HEK293 (cell line): ENCODE data around the gene ERBB2.

ENCODE experiments used
- CTCF ChIA-PET: fragments of 350-600 bp; formaldehyde crosslinking; extraction: SDS; loops from one replicate; lab custom pipeline; 2021; ENCODE audit warnings: antibody characterized with exemption; lab: Yijun Ruan, JAX
- POLR2A ChIA-PET: fragments of 300-600 bp; formaldehyde crosslinking; extraction: SDS; loops from one replicate; lab custom pipeline; 2020; ENCODE audit warnings: antibody characterized with exemption, inconsistent platforms; lab: Yijun Ruan, JAX
- H3K27ac ChIP-seq: fragments of 200-500 bp; sonication (Bioruptor generic); 2 replicates; pipeline ENCODE4 v1.5.1; 2014; ENCODE audit warnings: low read depth, low read length, control low read depth, inconsistent platforms; ENCODE audit errors: extremely low read depth
- H3K36me3 ChIP-seq, 2 experiments: fragments of 200-500 bp in 1 of 2; sonication (Bioruptor generic) in 1 of 2; 1 replicate in 1 of 2; 2 replicates in 1 of 2; pipeline ENCODE4 v1.5.1; 2014 to 2017; ENCODE audit warnings: inconsistent platforms in 2 of 2, low read length in 2 of 2; ENCODE audit not compliant: control insufficient read depth in 2 of 2, insufficient read depth in 1 of 2
- H3K4me1 ChIP-seq: fragments of 200-500 bp; sonication (Bioruptor generic); 2 replicates; pipeline ENCODE4 v1.5.1; 2014; ENCODE audit warnings: mild to moderate bottlenecking, low read length, inconsistent platforms; ENCODE audit not compliant: control insufficient read depth, insufficient read depth
- H3K4me3 ChIP-seq: 2 replicates; pipeline ENCODE4 v1.5.1; 2011; ENCODE audit warnings: low read depth, mild to moderate bottlenecking, control low read depth, low read length, moderate library complexity
- H3K9me3 ChIP-seq: fragments of 200-500 bp; sonication (Bioruptor generic); 2 replicates; pipeline ENCODE4 v1.5.1; 2014; ENCODE audit warnings: low read depth, low read length, inconsistent platforms; ENCODE audit not compliant: control insufficient read depth, insufficient read depth
- PBX3 ChIP-seq: sonication (generic); formaldehyde crosslinking; IDR thresholded peaks from 2 replicates; pipeline ENCODE4 v1.8.1; 2022; ENCODE audit warnings: mild to moderate bottlenecking, moderate library complexity, missing genetic modification reagents
- YY1 ChIP-seq: fragments of 450-650 bp; formaldehyde crosslinking; IDR thresholded peaks from 2 replicates; pipeline ENCODE4 v1.5.1; 2018; ENCODE audit warnings: missing biosample characterization, missing genetic modification characterization
- ZBTB7A ChIP-seq: fragments of 450-650 bp; formaldehyde crosslinking; IDR thresholded peaks from 2 replicates; pipeline ENCODE4 v1.5.1; 2016; ENCODE audit warnings: low read depth, missing biosample characterization, missing genetic modification characterization
- ZIC2 ChIP-seq: fragments of 450-650 bp; formaldehyde crosslinking; IDR thresholded peaks from 2 replicates; pipeline ENCODE4 v1.5.1; 2016; ENCODE audit warnings: missing biosample characterization, missing genetic modification characterization
- ZNF10 ChIP-seq: fragments of 450-650 bp; formaldehyde crosslinking; IDR thresholded peaks from 2 replicates; pipeline ENCODE4 v1.5.1; 2017; ENCODE audit warnings: missing biosample characterization, missing genetic modification characterization
- ZNF146 ChIP-seq: fragments of 450-650 bp; formaldehyde crosslinking; IDR thresholded peaks from 2 replicates; pipeline ENCODE4 v1.5.1; 2016; ENCODE audit warnings: missing biosample characterization, missing genetic modification characterization
- ZNF202 ChIP-seq: fragments of 450-650 bp; formaldehyde crosslinking; IDR thresholded peaks from 2 replicates; pipeline ENCODE4 v1.5.1; 2016; ENCODE audit warnings: missing biosample characterization, missing genetic modification characterization, borderline replicate concordance
- ZNF292 ChIP-seq: fragments of 450-650 bp; formaldehyde crosslinking; IDR thresholded peaks from 2 replicates; pipeline ENCODE4 v1.5.1; 2016; ENCODE audit warnings: low read depth, missing biosample characterization, missing genetic modification characterization, borderline replicate concordance
- ZNF366 ChIP-seq: fragments of 450-650 bp; formaldehyde crosslinking; conservative IDR thresholded peaks from 2 replicates; pipeline ENCODE4 v1.5.1; 2016; ENCODE audit warnings: missing biosample characterization, missing genetic modification characterization
- ZNF626 ChIP-seq: fragments of 450-650 bp; sonication (Bioruptor Pico); formaldehyde crosslinking; IDR thresholded peaks from 2 replicates; pipeline ENCODE4 v1.5.1; 2018; ENCODE audit warnings: missing biosample characterization, missing genetic modification characterization, inconsistent platforms
- ZNF629 ChIP-seq: fragments of 450-650 bp; formaldehyde crosslinking; IDR thresholded peaks from 2 replicates; pipeline ENCODE4 v1.5.1; 2017; ENCODE audit warnings: missing biosample characterization, missing genetic modification characterization
- ZNF660 ChIP-seq: fragments of 450-650 bp; IDR thresholded peaks from 2 replicates; pipeline ENCODE4 v1.5.1; 2018; ENCODE audit warnings: missing biosample characterization, mild to moderate bottlenecking, missing genetic modification characterization
- TF ChIP-seq, protein P1 (sequence below): fragments of 450-650 bp; formaldehyde crosslinking; IDR thresholded peaks from 2 replicates; pipeline ENCODE4 v1.5.1; 2016; ENCODE audit warnings: missing biosample characterization, missing genetic modification characterization
- TF ChIP-seq, protein P2 (sequence below): fragments of 450-650 bp; formaldehyde crosslinking; IDR thresholded peaks from 2 replicates; pipeline ENCODE4 v1.5.1; 2016; ENCODE audit warnings: missing biosample characterization, missing genetic modification characterization
- TF ChIP-seq, protein P3 (sequence below): fragments of 450-650 bp; formaldehyde crosslinking; IDR thresholded peaks from 2 replicates; pipeline ENCODE4 v1.5.1; 2017; ENCODE audit warnings: missing biosample characterization, missing genetic modification characterization
- TF ChIP-seq, protein P4 (sequence below): fragments of 450-650 bp; formaldehyde crosslinking; IDR thresholded peaks from 2 replicates; pipeline ENCODE4 v1.5.1; 2016; ENCODE audit warnings: missing biosample characterization, missing genetic modification characterization

ERBB2 gene

GRCh38 chr17:39742126-39742855 lies 42.4 kb downstream of the ERBB2 start:
- CTCF ChIA-PET: interaction anchor here (0.6 to 1.6 kb wide), 3 partner anchors 12 to 119 kb away, joined by 3 to 7 read pairs (median 3); partner anchors contain the start of gene MIEN1
- no peak overlapping the region for H3K4me3 ChIP-seq
- no peak for TF ChIP-seq ZNF626 (tag by site-specific recombination)
- TF ChIP-seq ZNF292 (tag by site-specific recombination): no peak
- TF ChIP-seq, protein P1, sequence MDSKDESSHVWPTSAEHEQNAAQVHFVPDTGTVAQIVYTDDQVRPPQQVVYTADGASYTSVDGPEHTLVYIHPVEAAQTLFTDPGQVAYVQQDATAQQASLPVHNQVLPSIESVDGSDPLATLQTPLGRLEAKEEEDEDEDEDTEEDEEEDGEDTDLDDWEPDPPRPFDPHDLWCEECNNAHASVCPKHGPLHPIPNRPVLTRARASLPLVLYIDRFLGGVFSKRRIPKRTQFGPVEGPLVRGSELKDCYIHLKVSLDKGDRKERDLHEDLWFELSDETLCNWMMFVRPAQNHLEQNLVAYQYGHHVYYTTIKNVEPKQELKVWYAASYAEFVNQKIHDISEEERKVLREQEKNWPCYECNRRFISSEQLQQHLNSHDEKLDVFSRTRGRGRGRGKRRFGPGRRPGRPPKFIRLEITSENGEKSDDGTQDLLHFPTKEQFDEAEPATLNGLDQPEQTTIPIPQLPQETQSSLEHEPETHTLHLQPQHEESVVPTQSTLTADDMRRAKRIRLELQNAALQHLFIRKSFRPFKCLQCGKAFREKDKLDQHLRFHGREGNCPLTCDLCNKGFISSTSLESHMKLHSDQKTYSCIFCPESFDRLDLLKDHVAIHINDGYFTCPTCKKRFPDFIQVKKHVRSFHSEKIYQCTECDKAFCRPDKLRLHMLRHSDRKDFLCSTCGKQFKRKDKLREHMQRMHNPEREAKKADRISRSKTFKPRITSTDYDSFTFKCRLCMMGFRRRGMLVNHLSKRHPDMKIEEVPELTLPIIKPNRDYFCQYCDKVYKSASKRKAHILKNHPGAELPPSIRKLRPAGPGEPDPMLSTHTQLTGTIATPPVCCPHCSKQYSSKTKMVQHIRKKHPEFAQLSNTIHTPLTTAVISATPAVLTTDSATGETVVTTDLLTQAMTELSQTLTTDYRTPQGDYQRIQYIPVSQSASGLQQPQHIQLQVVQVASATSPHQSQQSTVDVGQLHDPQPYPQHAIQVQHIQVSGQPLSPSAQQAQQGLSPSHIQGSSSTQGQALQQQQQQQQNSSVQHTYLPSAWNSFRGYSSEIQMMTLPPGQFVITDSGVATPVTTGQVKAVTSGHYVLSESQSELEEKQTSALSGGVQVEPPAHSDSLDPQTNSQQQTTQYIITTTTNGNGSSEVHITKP (tag by site-specific recombination): no peak
- TF ChIP-seq ZNF202: no peak
- TF ChIP-seq, protein P2, sequence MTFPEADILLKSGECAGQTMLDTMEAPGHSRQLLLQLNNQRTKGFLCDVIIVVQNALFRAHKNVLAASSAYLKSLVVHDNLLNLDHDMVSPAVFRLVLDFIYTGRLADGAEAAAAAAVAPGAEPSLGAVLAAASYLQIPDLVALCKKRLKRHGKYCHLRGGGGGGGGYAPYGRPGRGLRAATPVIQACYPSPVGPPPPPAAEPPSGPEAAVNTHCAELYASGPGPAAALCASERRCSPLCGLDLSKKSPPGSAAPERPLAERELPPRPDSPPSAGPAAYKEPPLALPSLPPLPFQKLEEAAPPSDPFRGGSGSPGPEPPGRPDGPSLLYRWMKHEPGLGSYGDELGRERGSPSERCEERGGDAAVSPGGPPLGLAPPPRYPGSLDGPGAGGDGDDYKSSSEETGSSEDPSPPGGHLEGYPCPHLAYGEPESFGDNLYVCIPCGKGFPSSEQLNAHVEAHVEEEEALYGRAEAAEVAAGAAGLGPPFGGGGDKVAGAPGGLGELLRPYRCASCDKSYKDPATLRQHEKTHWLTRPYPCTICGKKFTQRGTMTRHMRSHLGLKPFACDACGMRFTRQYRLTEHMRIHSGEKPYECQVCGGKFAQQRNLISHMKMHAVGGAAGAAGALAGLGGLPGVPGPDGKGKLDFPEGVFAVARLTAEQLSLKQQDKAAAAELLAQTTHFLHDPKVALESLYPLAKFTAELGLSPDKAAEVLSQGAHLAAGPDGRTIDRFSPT: no peak
- TF ChIP-seq ZNF660 (tag by site-specific recombination): no peak
- TF ChIP-seq ZIC2 (tag by site-specific recombination): no peak
- no peak for TF ChIP-seq ZNF629 (tag by site-specific recombination)
- TF ChIP-seq ZNF10 (tag by site-specific recombination): no peak
- TF ChIP-seq YY1 (tag by site-specific recombination): no peak
- H3K4me1 ChIP-seq: peaks cover 24% of the 10 kb centered on the region
- no peaks in the 10 kb centered on the region; a peak in 1 of 3 replicates for H3K36me3 ChIP-seq
- H3K9me3 ChIP-seq: no peaks in the 10 kb centered on the region
- POLR2A ChIA-PET: interaction anchor here (0.8 kb wide), 1 partner anchor 13 kb away, joined by 3 read pairs; no protein-coding TSS in a partner anchor
- no peak overlapping the region for H3K27ac ChIP-seq

GRCh38 chr17:39742856-39743436 lies 43.1 kb downstream of the ERBB2 start:
- TF ChIP-seq, protein P3, sequence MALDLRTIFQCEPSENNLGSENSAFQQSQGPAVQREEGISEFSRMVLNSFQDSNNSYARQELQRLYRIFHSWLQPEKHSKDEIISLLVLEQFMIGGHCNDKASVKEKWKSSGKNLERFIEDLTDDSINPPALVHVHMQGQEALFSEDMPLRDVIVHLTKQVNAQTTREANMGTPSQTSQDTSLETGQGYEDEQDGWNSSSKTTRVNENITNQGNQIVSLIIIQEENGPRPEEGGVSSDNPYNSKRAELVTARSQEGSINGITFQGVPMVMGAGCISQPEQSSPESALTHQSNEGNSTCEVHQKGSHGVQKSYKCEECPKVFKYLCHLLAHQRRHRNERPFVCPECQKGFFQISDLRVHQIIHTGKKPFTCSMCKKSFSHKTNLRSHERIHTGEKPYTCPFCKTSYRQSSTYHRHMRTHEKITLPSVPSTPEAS: no peak
- TF ChIP-seq PBX3 (CRISPR knock-in tag): no peak
- no peak for TF ChIP-seq ZNF146
- TF ChIP-seq ZNF626 (tag by site-specific recombination): no peak
- TF ChIP-seq, protein P2: no peak
- TF ChIP-seq ZBTB7A (tag by site-specific recombination): no peak
- TF ChIP-seq, protein P4, sequence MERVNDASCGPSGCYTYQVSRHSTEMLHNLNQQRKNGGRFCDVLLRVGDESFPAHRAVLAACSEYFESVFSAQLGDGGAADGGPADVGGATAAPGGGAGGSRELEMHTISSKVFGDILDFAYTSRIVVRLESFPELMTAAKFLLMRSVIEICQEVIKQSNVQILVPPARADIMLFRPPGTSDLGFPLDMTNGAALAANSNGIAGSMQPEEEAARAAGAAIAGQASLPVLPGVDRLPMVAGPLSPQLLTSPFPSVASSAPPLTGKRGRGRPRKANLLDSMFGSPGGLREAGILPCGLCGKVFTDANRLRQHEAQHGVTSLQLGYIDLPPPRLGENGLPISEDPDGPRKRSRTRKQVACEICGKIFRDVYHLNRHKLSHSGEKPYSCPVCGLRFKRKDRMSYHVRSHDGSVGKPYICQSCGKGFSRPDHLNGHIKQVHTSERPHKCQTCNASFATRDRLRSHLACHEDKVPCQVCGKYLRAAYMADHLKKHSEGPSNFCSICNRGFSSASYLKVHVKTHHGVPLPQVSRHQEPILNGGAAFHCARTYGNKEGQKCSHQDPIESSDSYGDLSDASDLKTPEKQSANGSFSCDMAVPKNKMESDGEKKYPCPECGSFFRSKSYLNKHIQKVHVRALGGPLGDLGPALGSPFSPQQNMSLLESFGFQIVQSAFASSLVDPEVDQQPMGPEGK (tag by site-specific recombination): no peak
- no peak for TF ChIP-seq ZNF366 (tag by site-specific recombination)
- Histone ChIP-seq H3K36me3 (no peaks in the 10 kb centered on the region; a peak in 1 of 3 replicates), H3K4me1 (peaks cover 24% of the 10 kb centered on the region), H3K9me3 (no peaks in the 10 kb centered on the region), H3K27ac (no peak overlapping the region), H3K4me3 (no peak overlapping the region)
- ChIA-PET CTCF (interaction anchor here (1.6 kb wide), 1 partner anchor 13 kb away, joined by 7 read pairs; the partner anchor contains the start of gene MIEN1), POLR2A (no interaction called here)
